Peyer's patch (tissue), 4 donors: ENCODE data around the gene MAP2K5.

Source experiments
- CTCF ChIP-seq, 6 experiments: fragments of 450-650 bp in 4 of 6; fragments of 200-600 bp in 2 of 6; sonication (generic) in 1 of 6; IDR thresholded peaks; one replicate each; pipeline ENCODE4 v1.5.1; 2017 to 2019; ENCODE audit warnings: antibody characterized with exemption in 6 of 6, mild to moderate bottlenecking in 3 of 6, moderate library complexity in 1 of 6
- POLR2A ChIP-seq, 2 donors: fragments of 450-650 bp; IDR thresholded peaks; one replicate each; pipeline ENCODE4 v1.5.1; 2017; ENCODE audit warnings: antibody characterized with exemption in 2 of 2, mild to moderate bottlenecking in 2 of 2, moderate library complexity in 2 of 2

- TF ChIP-seq POLR2A (IDR thresholded peaks at IDR 0.05) (no peak), CTCF (IDR thresholded peaks at IDR 0.05) (no peak)
Observed at GRCh38 chr15:67750371-67750770, 207.9 kb downstream of the MAP2K5 start.
